HepG2 (cell line): ENCODE data around the gene KCNJ14. TPM values are rescaled to one million over a fixed set of nuclear protein-coding genes. Genes with fewer than 3 reads are reported as not detected.

Experiments used
- CCAR2 ChIP-seq: fragments of 200-400 bp; formaldehyde crosslinking; optimal IDR thresholded peaks from 2 replicates; pipeline ENCODE3; 2018; ENCODE audit warnings: low read depth, mild to moderate bottlenecking, low read length, moderate library complexity
- CCDC6 ChIP-seq: sonication (generic); formaldehyde crosslinking; IDR thresholded peaks from 2 replicates; pipeline ENCODE4 v1.8.1; 2022; ENCODE audit warnings: mild to moderate bottlenecking, missing genetic modification reagents, moderate library complexity
- ESRRA ChIP-seq: sonication (generic); formaldehyde crosslinking; IDR thresholded peaks from 2 replicates; pipeline ENCODE4 v1.5.1; 2020; ENCODE audit warnings: mild to moderate bottlenecking, low read depth, missing genetic modification reagents
- GTF2F1 ChIP-seq: fragments of 150-350 bp; IDR thresholded peaks from 2 replicates; pipeline ENCODE4 v1.6.1; 2014; ENCODE audit warnings: low read length
- HNF4G ChIP-seq, 2 experiments: sonication (generic) in 1 of 2; formaldehyde crosslinking in 1 of 2; IDR thresholded peaks; 2 replicates each; pipeline versions ENCODE4 v1.4.0 to v1.6.1; 2011 to 2020; ENCODE audit warnings: borderline replicate concordance in 2 of 2, low read depth in 2 of 2, mild to moderate bottlenecking in 2 of 2, low read length in 1 of 2, missing genetic modification reagents in 1 of 2, moderate library complexity in 1 of 2
- JUND ChIP-seq: sonication (generic); formaldehyde crosslinking; IDR thresholded peaks from 2 replicates; pipeline ENCODE4 v1.8.0; 2022; ENCODE audit warnings: mild to moderate bottlenecking, missing genetic modification reagents
- RAD21 ChIP-seq: fragments of 450-650 bp; formaldehyde crosslinking; IDR thresholded peaks from 2 replicates; pipeline ENCODE4 v1.5.0; 2020; ENCODE audit warnings: mild to moderate bottlenecking
- SETDB1 ChIP-seq: sonication (generic); formaldehyde crosslinking; IDR thresholded peaks from 2 replicates; pipeline ENCODE4 v1.5.1; 2020; ENCODE audit warnings: missing genetic modification reagents, mild to moderate bottlenecking, borderline replicate concordance
- ZNF20 ChIP-seq: sonication (generic); formaldehyde crosslinking; IDR thresholded peaks from 2 replicates; pipeline ENCODE4 v1.4.0; 2020; ENCODE audit warnings: mild to moderate bottlenecking, moderate library complexity, missing genetic modification reagents
- ZNF263 ChIP-seq: sonication (generic); formaldehyde crosslinking; IDR thresholded peaks from 2 replicates; pipeline ENCODE4 v1.4.0; 2020; ENCODE audit warnings: missing genetic modification reagents
- ZNF329 ChIP-seq: sonication (generic); formaldehyde crosslinking; IDR thresholded peaks from 2 replicates; pipeline ENCODE4 v1.9.0; 2021; ENCODE audit warnings: low read depth, mild to moderate bottlenecking, missing genetic modification reagents
- ZNF607 ChIP-seq: sonication (generic); formaldehyde crosslinking; IDR thresholded peaks from 2 replicates; pipeline ENCODE4 v1.5.1; 2020; ENCODE audit warnings: missing genetic modification reagents, mild to moderate bottlenecking, borderline replicate concordance
- ZNF614 ChIP-seq: IDR thresholded peaks from 2 replicates; pipeline ENCODE4 v1.6.1; 2018; ENCODE audit warnings: missing biosample characterization, missing genetic modification reagents, inconsistent platforms, borderline replicate concordance
- ZNF790 ChIP-seq: sonication (generic); formaldehyde crosslinking; IDR thresholded peaks from 2 replicates; pipeline ENCODE4 v1.8.0; 2022; ENCODE audit warnings: missing genetic modification reagents, mild to moderate bottlenecking, borderline replicate concordance
- polyA plus RNA-seq, 8 experiments: library from polyadenylated mRNA; depleted of rRNA in 3 of 8; stranded (reverse) in 7 of 8; unstranded in 1 of 8; fragments of >200 nt; fragmentation: Illumina TruSeq in 4 of 8; extraction: Trizol in 4 of 8; gene quantifications; 2 replicates each; pipeline versions ENCODE4 v1.2.1 to v1.2.3, GENCODE V29; 2011 to 2016; ENCODE audit warnings: low read depth in 4 of 8, missing spikeins in 1 of 8, mixed read lengths in 1 of 8; ENCODE audit not compliant: insufficient read depth in 1 of 8
- total RNA-seq, 5 experiments: library from RNA; depleted of rRNA; stranded (reverse); fragments of >200 nt; fragmentation: Illumina TruSeq; extraction: Trizol; gene quantifications; 2 replicates each; pipeline ENCODE4 v1.2.3, GENCODE V29; 2016; ENCODE audit warnings: low read depth in 1 of 5
- TF ChIP-seq, protein P1 (sequence below): sonication (generic); formaldehyde crosslinking; IDR thresholded peaks from 2 replicates; pipeline ENCODE4 v1.4.0; 2020; ENCODE audit warnings: missing genetic modification reagents
- TF ChIP-seq, protein P2 (sequence below): sonication (generic); formaldehyde crosslinking; IDR thresholded peaks from 2 replicates; pipeline ENCODE4 v1.5.0; 2020; ENCODE audit warnings: mild to moderate bottlenecking, low read depth, missing genetic modification reagents, borderline replicate concordance
- TF ChIP-seq, protein P3 (sequence below): IDR thresholded peaks from 2 replicates; pipeline ENCODE4 v1.6.1; 2016
- TF ChIP-seq, protein P4 (sequence below): sonication (generic); formaldehyde crosslinking; IDR thresholded peaks from 2 replicates; pipeline ENCODE4 v1.5.1; 2020; ENCODE audit warnings: missing genetic modification reagents, mild to moderate bottlenecking, borderline replicate concordance
- TF ChIP-seq, protein P5 (sequence below): sonication (generic); formaldehyde crosslinking; IDR thresholded peaks from 2 replicates; pipeline ENCODE4 v1.4.0; 2020; ENCODE audit warnings: mild to moderate bottlenecking, missing genetic modification reagents

KCNJ14 gene
- total and polyA plus RNA-seq, 2 of the 13 experiments (the other 11 are each of a cell fraction or from before 2014, with no cell fraction given) = 0.20 to 0.51 TPM

DNA sequence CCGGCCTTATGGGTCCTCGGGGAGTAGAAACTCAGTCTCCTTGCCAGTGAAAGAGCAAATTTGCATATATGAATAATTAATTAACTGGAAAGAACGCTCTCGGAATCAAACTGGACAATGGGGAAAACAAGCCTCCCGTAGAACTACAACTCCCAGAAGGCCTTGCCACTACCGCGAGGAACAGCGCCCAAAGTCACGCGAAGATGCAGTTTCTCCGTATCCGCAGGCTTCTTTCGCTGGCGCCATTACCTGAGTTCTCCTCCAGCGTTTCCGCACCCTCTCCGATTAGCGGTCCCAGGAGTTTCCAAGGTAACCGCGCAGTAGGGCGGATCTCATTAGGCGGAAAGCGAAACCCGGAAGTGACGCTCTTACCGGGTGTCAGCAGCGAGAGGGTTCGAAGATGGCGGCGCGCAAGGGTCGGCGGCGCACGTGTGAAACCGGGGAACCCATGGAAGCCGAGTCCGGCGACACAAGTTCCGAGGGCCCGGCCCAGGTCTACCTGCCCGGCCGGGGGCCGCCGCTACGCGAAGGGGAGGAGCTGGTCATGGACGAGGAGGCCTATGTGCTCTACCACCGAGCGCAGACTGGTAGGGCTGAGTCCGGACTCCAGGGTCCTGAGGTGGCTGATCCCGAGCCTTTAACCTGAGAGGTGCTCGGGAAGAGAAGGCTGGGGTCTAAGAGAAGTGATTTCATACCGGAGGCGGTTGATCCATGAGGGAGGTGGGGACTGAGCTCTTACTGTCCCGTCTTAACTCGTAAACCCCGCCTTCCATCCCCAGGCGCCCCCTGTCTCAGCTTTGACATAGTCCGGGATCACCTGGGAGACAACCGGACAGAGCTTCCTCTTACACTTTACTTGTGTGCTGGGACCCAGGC lies 9.5 kb upstream of the KCNJ14 start, which contains the start of gene GRWD1 (continued):
- TF ChIP-seq, protein P1, sequence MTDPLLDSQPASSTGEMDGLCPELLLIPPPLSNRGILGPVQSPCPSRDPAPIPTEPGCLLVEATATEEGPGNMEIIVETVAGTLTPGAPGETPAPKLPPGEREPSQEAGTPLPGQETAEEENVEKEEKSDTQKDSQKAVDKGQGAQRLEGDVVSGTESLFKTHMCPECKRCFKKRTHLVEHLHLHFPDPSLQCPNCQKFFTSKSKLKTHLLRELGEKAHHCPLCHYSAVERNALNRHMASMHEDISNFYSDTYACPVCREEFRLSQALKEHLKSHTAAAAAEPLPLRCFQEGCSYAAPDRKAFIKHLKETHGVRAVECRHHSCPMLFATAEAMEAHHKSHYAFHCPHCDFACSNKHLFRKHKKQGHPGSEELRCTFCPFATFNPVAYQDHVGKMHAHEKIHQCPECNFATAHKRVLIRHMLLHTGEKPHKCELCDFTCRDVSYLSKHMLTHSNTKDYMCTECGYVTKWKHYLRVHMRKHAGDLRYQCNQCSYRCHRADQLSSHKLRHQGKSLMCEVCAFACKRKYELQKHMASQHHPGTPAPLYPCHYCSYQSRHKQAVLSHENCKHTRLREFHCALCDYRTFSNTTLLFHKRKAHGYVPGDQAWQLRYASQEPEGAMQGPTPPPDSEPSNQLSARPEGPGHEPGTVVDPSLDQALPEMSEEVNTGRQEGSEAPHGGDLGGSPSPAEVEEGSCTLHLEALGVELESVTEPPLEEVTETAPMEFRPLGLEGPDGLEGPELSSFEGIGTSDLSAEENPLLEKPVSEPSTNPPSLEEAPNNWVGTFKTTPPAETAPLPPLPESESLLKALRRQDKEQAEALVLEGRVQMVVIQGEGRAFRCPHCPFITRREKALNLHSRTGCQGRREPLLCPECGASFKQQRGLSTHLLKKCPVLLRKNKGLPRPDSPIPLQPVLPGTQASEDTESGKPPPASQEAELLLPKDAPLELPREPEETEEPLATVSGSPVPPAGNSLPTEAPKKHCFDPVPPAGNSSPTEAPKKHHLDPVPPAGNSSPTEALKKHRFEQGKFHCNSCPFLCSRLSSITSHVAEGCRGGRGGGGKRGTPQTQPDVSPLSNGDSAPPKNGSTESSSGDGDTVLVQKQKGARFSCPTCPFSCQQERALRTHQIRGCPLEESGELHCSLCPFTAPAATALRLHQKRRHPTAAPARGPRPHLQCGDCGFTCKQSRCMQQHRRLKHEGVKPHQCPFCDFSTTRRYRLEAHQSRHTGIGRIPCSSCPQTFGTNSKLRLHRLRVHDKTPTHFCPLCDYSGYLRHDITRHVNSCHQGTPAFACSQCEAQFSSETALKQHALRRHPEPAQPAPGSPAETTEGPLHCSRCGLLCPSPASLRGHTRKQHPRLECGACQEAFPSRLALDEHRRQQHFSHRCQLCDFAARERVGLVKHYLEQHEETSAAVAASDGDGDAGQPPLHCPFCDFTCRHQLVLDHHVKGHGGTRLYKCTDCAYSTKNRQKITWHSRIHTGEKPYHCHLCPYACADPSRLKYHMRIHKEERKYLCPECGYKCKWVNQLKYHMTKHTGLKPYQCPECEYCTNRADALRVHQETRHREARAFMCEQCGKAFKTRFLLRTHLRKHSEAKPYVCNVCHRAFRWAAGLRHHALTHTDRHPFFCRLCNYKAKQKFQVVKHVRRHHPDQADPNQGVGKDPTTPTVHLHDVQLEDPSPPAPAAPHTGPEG (CRISPR knock-in tag) = no peak
- TF ChIP-seq GTF2F1 (no peak), RAD21 (CRISPR knock-in tag) (peak; percentile 19; the same call in 1 of the 2 replicates), CCDC6 (CRISPR knock-in tag) (no peak), HNF4G (IDR thresholded peaks at IDR 0.05; ENCODE audit: borderline replicate concordance, low read depth, low read length) (no peak), HNF4G (CRISPR knock-in tag; IDR thresholded peaks at IDR 0.05; ENCODE audit: borderline replicate concordance, low read depth) (no peak), SETDB1 (CRISPR knock-in tag) (no peak), JUND (CRISPR knock-in tag) (no peak), ZNF263 (CRISPR knock-in tag) (0 out of 2 replicates have a peak, but pooled peaks have one; percentile 31), ZNF20 (no peak), ZNF329 (0 out of 2 replicates have a peak, but pooled peaks have one; percentile 18), ESRRA (CRISPR knock-in tag) (no peak), ZNF607 (CRISPR knock-in tag) (peak; percentile 77; the same call in 1 of the 2 replicates), ZNF790 (0 out of 2 replicates have a peak, but pooled peaks have one; percentile 12), CCAR2 (no peak), ZNF614 (CRISPR knock-in tag) (no peak)
- TF ChIP-seq, protein P2, sequence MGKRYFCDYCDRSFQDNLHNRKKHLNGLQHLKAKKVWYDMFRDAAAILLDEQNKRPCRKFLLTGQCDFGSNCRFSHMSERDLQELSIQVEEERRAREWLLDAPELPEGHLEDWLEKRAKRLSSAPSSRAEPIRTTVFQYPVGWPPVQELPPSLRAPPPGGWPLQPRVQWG (CRISPR knock-in tag) = no peak
- TF ChIP-seq, protein P3, sequence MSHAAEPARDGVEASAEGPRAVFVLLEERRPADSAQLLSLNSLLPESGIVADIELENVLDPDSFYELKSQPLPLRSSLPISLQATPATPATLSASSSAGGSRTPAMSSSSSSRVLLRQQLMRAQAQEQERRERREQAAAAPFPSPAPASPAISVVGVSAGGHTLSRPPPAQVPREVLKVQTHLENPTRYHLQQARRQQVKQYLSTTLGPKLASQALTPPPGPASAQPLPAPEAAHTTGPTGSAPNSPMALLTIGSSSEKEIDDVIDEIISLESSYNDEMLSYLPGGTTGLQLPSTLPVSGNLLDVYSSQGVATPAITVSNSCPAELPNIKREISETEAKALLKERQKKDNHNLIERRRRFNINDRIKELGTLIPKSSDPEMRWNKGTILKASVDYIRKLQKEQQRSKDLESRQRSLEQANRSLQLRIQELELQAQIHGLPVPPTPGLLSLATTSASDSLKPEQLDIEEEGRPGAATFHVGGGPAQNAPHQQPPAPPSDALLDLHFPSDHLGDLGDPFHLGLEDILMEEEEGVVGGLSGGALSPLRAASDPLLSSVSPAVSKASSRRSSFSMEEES (CRISPR knock-in tag) = 0 out of 2 replicates have a peak, but pooled peaks have one; percentile 19
- TF ChIP-seq, protein P4, sequence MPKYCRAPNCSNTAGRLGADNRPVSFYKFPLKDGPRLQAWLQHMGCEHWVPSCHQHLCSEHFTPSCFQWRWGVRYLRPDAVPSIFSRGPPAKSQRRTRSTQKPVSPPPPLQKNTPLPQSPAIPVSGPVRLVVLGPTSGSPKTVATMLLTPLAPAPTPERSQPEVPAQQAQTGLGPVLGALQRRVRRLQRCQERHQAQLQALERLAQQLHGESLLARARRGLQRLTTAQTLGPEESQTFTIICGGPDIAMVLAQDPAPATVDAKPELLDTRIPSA = no peak
- TF ChIP-seq, protein P5, sequence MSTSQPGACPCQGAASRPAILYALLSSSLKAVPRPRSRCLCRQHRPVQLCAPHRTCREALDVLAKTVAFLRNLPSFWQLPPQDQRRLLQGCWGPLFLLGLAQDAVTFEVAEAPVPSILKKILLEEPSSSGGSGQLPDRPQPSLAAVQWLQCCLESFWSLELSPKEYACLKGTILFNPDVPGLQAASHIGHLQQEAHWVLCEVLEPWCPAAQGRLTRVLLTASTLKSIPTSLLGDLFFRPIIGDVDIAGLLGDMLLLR = peak; percentile 97; the same call in 1 of the 2 replicates
